ENCODE measurements around the gene ZNF511. TPM values are rescaled to one million over a fixed set of nuclear protein-coding genes. Genes with fewer than 3 reads are reported as not detected.

Gene ZNF511
- total and polyA plus RNA-seq, 2 of the 4 experiments (the other 2 are of a cell fraction) = 13.6 to 32.6 TPM

GRCh38 chr10:133350950-133351329 is 42.2 kb downstream of the ZNF511 start:
- Histone ChIP-seq H3K36me3 (ENCODE audit: control insufficient read depth, insufficient read depth, low read length) (peaks cover 2% of the 10 kb centered on the region; the same call in 1 of the 2 replicates), H3K4me1 (ENCODE audit: control insufficient read depth, insufficient read depth, low read length) (no peaks in the 10 kb centered on the region), H3K18ac (ENCODE audit: low read depth, low read length) (no peak overlapping the region), H3K27ac (ENCODE audit: insufficient read depth, low read length) (no peak overlapping the region), H4K20me1 (ENCODE audit: insufficient read depth, low read length) (peaks cover 3% of the 10 kb centered on the region), H3K4me2 (ENCODE audit: low read depth, low read length) (no peak overlapping the region), H3K27me3 (ENCODE audit: control insufficient read depth, insufficient read depth, low read length) (peaks cover 3% of the 10 kb centered on the region; the same call in 1 of the 2 replicates), H2BK5ac (ENCODE audit: low read depth, low read length, poor library complexity, severe bottlenecking) (no peak overlapping the region), H3K14ac (replicated peaks; ENCODE audit: low read depth, low read length) (no peak overlapping the region), H2BK120ac (ENCODE audit: low read depth, low read length) (no peak overlapping the region), H3K4ac (ENCODE audit: low read depth, low read length) (no peak overlapping the region), H3K79me1 (ENCODE audit: low read depth in 1 of 2, low read length in 2 of 2) (no peaks in the 10 kb centered on the region), H2BK20ac (ENCODE audit: low read depth, low read length) (no peak overlapping the region), H4K5ac (ENCODE audit: low read depth, low read length) (no peak overlapping the region), H2AFZ (replicated peaks; ENCODE audit: low read length, poor library complexity) (peak overlapping the region; percentile 58), H2AK5ac (ENCODE audit: low read depth, low read length) (no peak overlapping the region), H4K8ac (ENCODE audit: low read depth in 2 of 2, low read length in 2 of 2) (no peak overlapping the region), H3K9ac (ENCODE audit: low read depth, low read length) (no peak overlapping the region), H3K9me3 (ENCODE audit: control insufficient read depth, insufficient read depth, low read length) (no peaks in the 10 kb centered on the region), H4K91ac (ENCODE audit: insufficient read depth, low read depth, low read length) (no peak overlapping the region), H2BK15ac (ENCODE audit: low read depth, low read length) (no peak overlapping the region), H3K56ac (ENCODE audit: extremely low read depth, insufficient read depth, low read length) (no peak overlapping the region), H3K9me1 (ENCODE audit: insufficient read depth, low read length) (0 out of 2 replicates have a peak, but pooled peaks cover 5% of the 10 kb centered on the region), H2AK9ac (replicated peaks; ENCODE audit: low read depth, low read length, poor library complexity) (no peak overlapping the region), H3K4me3 (ENCODE audit: insufficient read depth, low read depth, low read length) (no peak overlapping the region), H3K23ac (ENCODE audit: low read depth, low read length) (no peak overlapping the region)
- ChIA-PET CTCF (no interaction called here), POLR2A (ENCODE audit: unreplicated experiment) (no interaction called here)
- TF ChIP-seq RCOR1 (IDR thresholded peaks at IDR 0.05; ENCODE audit: insufficient replicate concordance, low read length) = no peak
- no peak for TF ChIP-seq MAZ (IDR thresholded peaks at IDR 0.05; ENCODE audit: borderline replicate concordance, low read depth, low read length)
- TF ChIP-seq SMC3 (IDR thresholded peaks at IDR 0.05; ENCODE audit: low read depth, low read length) = no peak
- dilution Hi-C loops (cut with HindIII; ENCODE audit: low sequenced_read_pairs, unreplicated experiment) = no loop called here
- intact Hi-C loops (cut with micrococcal nuclease) = no loop called here
- peak; percentile 8 for ATAC-seq (ENCODE audit: low read depth)
- in situ Hi-C loops (cut with MboI; ENCODE audit: low sequenced_read_pairs) = no loop called here
- WGBS, 2 experiments (ENCODE audit: extremely low coverage in 2 of 2, insufficient read length in 1 of 2) = 48% methylated on average over 10 of the region's 13 CpGs; no CpG with 5 or more reads in 1 of the 2 experiments
- BruUV-seq (replicated peaks) = no TSS peak
- DNase-seq = no peak
